ENCODE results near the gene STPG2.

STPG2 gene

GRCh38 chr4:98143001-98143899, at the start of gene STPG2:
TSS of gene STPG2 (minus strand) at chr4:98143476.
- peak; percentile 88 to 89 for DNase-seq

GRCh38 chr4:98185279-98185678, 42.0 kb upstream of the STPG2 start:
- no peak for DNase-seq

- DNase-seq, result no peak
Observed at GRCh38 chr4:98181809-98182208, 38.5 kb upstream of the STPG2 start.

GRCh38 chr4:98179951-98180350, 36.7 kb upstream of the STPG2 start:
- DNase-seq, result no peak

GRCh38 chr4:98176531-98176930, 33.3 kb upstream of the STPG2 start:
- DNase-seq, result no peak

- DNase-seq, result no peak
Observed at GRCh38 chr4:98170035-98170434, 26.8 kb upstream of the STPG2 start.

- DNase-seq, result no peak
Observed at GRCh38 chr4:98166731-98167041, 23.4 kb upstream of the STPG2 start.

- DNase-seq, result no peak
Observed at GRCh38 chr4:98166025-98166730, 22.9 kb upstream of the STPG2 start.

- DNase-seq, result no peak
Observed at GRCh38 chr4:98162696-98163095, 19.4 kb upstream of the STPG2 start.

- DNase-seq, result no peak
Observed at GRCh38 chr4:98151145-98151924, 8.1 kb upstream of the STPG2 start.

- no peak for DNase-seq
Observed at GRCh38 chr4:98150092-98150761, 7.0 kb upstream of the STPG2 start.

- DNase-seq, result no peak
Observed at GRCh38 chr4:98148856-98149255, 5.6 kb upstream of the STPG2 start.

- DNase-seq, result no peak
Observed at GRCh38 chr4:98126141-98126540, 17.1 kb downstream of the STPG2 start.

- no peak for DNase-seq
Observed at GRCh38 chr4:98125585-98125984, 17.7 kb downstream of the STPG2 start.

- no peak for DNase-seq
Observed at GRCh38 chr4:98117363-98117762, 25.9 kb downstream of the STPG2 start.

- DNase-seq, result no peak
Observed at GRCh38 chr4:98113012-98113411, 30.3 kb downstream of the STPG2 start.

GRCh38 chr4:98110929-98111328, 32.3 kb downstream of the STPG2 start:
- DNase-seq, result no peak

GRCh38 chr4:98110214-98110613, 33.1 kb downstream of the STPG2 start:
- no peak for DNase-seq

- no peak for DNase-seq
Observed at GRCh38 chr4:98102660-98103059, 40.6 kb downstream of the STPG2 start.

- no peak for DNase-seq
Observed at GRCh38 chr4:98101988-98102387, 41.3 kb downstream of the STPG2 start.

GRCh38 chr4:98098764-98099163, 44.5 kb downstream of the STPG2 start:
- DNase-seq, result no peak

GRCh38 chr4:98094118-98094517, 49.2 kb downstream of the STPG2 start:
- no peak for DNase-seq

- DNase-seq, result no peak
Observed at GRCh38 chr4:98093662-98094061, 49.6 kb downstream of the STPG2 start.
